Endodermal cell (in vitro differentiated cells): Measurements from ENCODE around the gene PLPPR4. TPM values are rescaled to one million over a fixed set of nuclear protein-coding genes. Genes with fewer than 3 reads are reported as not detected.

Source experiments
- DNase-seq: peaks from one replicate; pipeline ENCODE4 v3.0.0-alpha.2; 2017
- H3K27ac ChIP-seq: 2 replicates; pipeline ENCODE4 v1.5.1; 2013; ENCODE audit warnings: mild to moderate bottlenecking, low read depth, low read length, moderate library complexity
- H3K27me3 ChIP-seq: 2 replicates; pipeline ENCODE4 v1.6.1; 2013; ENCODE audit warnings: mild to moderate bottlenecking, low read length, moderate library complexity; ENCODE audit not compliant: insufficient read depth, control insufficient read depth, poor library complexity, severe bottlenecking
- H3K36me3 ChIP-seq: 2 replicates; pipeline ENCODE4 v1.7.0; 2013; ENCODE audit warnings: mild to moderate bottlenecking, low read length, moderate library complexity; ENCODE audit not compliant: control insufficient read depth, insufficient read depth
- H3K4me1 ChIP-seq: one replicate; pipeline ENCODE4 v1.7.0; 2013; ENCODE audit warnings: low read length; ENCODE audit not compliant: control insufficient read depth, insufficient read depth
- H3K4me3 ChIP-seq: 2 replicates; pipeline ENCODE4 v1.5.1; 2013; ENCODE audit warnings: mild to moderate bottlenecking, low read length, moderate library complexity
- H3K9ac ChIP-seq: 2 replicates; pipeline ENCODE4 v1.6.1; 2013; ENCODE audit warnings: mild to moderate bottlenecking, low read length, moderate library complexity; ENCODE audit not compliant: poor library complexity, severe bottlenecking; ENCODE audit errors: extremely low read depth
- H3K9me3 ChIP-seq: 2 replicates; pipeline ENCODE4 v1.6.1; 2013; ENCODE audit warnings: mild to moderate bottlenecking, low read length, moderate library complexity; ENCODE audit not compliant: control insufficient read depth
- H3K27ac Mint-ChIP-seq: 2 replicates; pipeline ENCODE4 v1.8.0; 2020; ENCODE audit warnings: mixed read lengths
- H3K27me3 Mint-ChIP-seq: 2 replicates; pipeline ENCODE4 v1.8.0; 2021; ENCODE audit warnings: mild to moderate bottlenecking, mixed read lengths; ENCODE audit not compliant: insufficient read depth
- H3K36me3 Mint-ChIP-seq: 2 replicates; pipeline ENCODE4 v1.8.0; 2020; ENCODE audit warnings: low read depth, mixed read lengths
- H3K4me1 Mint-ChIP-seq: 2 replicates; pipeline ENCODE4 v1.8.0; 2020; ENCODE audit warnings: mixed read lengths
- H3K4me3 Mint-ChIP-seq: 2 replicates; pipeline ENCODE4 v1.8.0; 2020; ENCODE audit warnings: mild to moderate bottlenecking, moderate library complexity, mixed read lengths
- H3K9me3 Mint-ChIP-seq: 2 replicates; pipeline ENCODE4 v1.8.0; 2020; ENCODE audit warnings: mild to moderate bottlenecking, mixed read lengths
- CTCF ChIP-seq: fragments of 200-600 bp; sonication (generic); conservative IDR thresholded peaks from 2 replicates; pipeline ENCODE4 v1.5.0; 2021; ENCODE audit warnings: antibody characterized with exemption, mild to moderate bottlenecking
- WGBS, 2 experiments: methylation state at CpG; one replicate each; pipeline versions ENCODE4 v1.1.5 to v1.1.7; 2013; ENCODE audit warnings: missing lambda C conversion rate in 2 of 2, mixed read lengths in 1 of 2; ENCODE audit not compliant: insufficient coverage in 1 of 2, insufficient read length in 1 of 2; 5-methylcytosine and 5-hydroxymethylcytosine counted together
- total RNA-seq, 2 donors: library from RNA; stranded (reverse); fragmentation: NEBNext Ultra II Directional in 1 of 2; extraction: Animal tissue kit (Norgen Biotek cat#: 25700) in 1 of 2; gene quantifications; 2 replicates in 1 of 2; 3 replicates in 1 of 2; pipeline ENCODE4 v1.2.1, GENCODE V29; 2021

The PLPPR4 gene
- total RNA-seq, 2 donors from 2014 or later, result 0.20 TPM; not detected in 1

GRCh38 chr1:99268021-99268420 is 3.7 kb downstream of the PLPPR4 start:
- H3K36me3 Mint-ChIP-seq, result no peaks in the 10 kb centered on the region
- no peaks in the 10 kb centered on the region for H3K36me3 ChIP-seq
- peaks cover 38% of the 10 kb centered on the region for H3K27me3 ChIP-seq
- no peak for DNase-seq
- peaks cover 40% of the 10 kb centered on the region for H3K27me3 Mint-ChIP-seq
- no peak for TF ChIP-seq CTCF
- H3K9me3 Mint-ChIP-seq, result no peaks in the 10 kb centered on the region
- WGBS, 2 experiments, result 100% methylated on average over 1 of the region's 1 CpG; no CpG with 5 or more reads in 1 of the 2 experiments
- H3K27ac ChIP-seq, result no peak overlapping the region
- no peak overlapping the region for H3K9ac ChIP-seq
- H3K4me1 Mint-ChIP-seq, result peaks cover 2% of the 10 kb centered on the region
- no peak overlapping the region for H3K4me3 Mint-ChIP-seq
- no peaks in the 10 kb centered on the region for H3K4me1 ChIP-seq
- H3K27ac Mint-ChIP-seq, result no peak overlapping the region
- no peaks in the 10 kb centered on the region for H3K9me3 ChIP-seq
- no peak overlapping the region for H3K4me3 ChIP-seq

- Histone ChIP-seq H3K27me3 (peaks cover 25% of the 10 kb centered on the region), H3K4me1 (no peaks in the 10 kb centered on the region), H3K36me3 (no peaks in the 10 kb centered on the region), H3K4me3 (no peak overlapping the region), H3K9me3 (no peaks in the 10 kb centered on the region), H3K9ac (no peak overlapping the region), H3K27ac (no peak overlapping the region)
- peaks cover 2% of the 10 kb centered on the region for H3K4me1 Mint-ChIP-seq
- peaks cover 27% of the 10 kb centered on the region for H3K27me3 Mint-ChIP-seq
- H3K9me3 Mint-ChIP-seq, result no peaks in the 10 kb centered on the region
- H3K4me3 Mint-ChIP-seq, result no peak overlapping the region
- TF ChIP-seq CTCF, result no peak
- H3K36me3 Mint-ChIP-seq, result no peaks in the 10 kb centered on the region
- no peak for DNase-seq
- H3K27ac Mint-ChIP-seq, result no peak overlapping the region
Observed at GRCh38 chr1:99269321-99269720, 5.0 kb downstream of the PLPPR4 start.

- Histone ChIP-seq H3K9me3 (no peaks in the 10 kb centered on the region), H3K4me3 (no peak overlapping the region), H3K9ac (no peak overlapping the region), H3K27me3 (peaks cover 12% of the 10 kb centered on the region), H3K27ac (no peak overlapping the region), H3K36me3 (no peaks in the 10 kb centered on the region), H3K4me1 (no peaks in the 10 kb centered on the region)
- 82% methylated on average over 1 of the region's 1 CpG; no CpG with 5 or more reads in 1 of the 2 experiments for WGBS, 2 experiments
- Mint-ChIP-seq H3K27ac (no peak overlapping the region), H3K9me3 (no peaks in the 10 kb centered on the region), H3K27me3 (peaks cover 14% of the 10 kb centered on the region), H3K36me3 (no peaks in the 10 kb centered on the region), H3K4me3 (no peak overlapping the region), H3K4me1 (no peaks in the 10 kb centered on the region)
- no peak for DNase-seq
- no peak for TF ChIP-seq CTCF
Observed at GRCh38 chr1:99270646-99271045, 6.4 kb downstream of the PLPPR4 start.
